Measurements from ENCODE around the gene BZW2.

The BZW2 gene

DNA sequence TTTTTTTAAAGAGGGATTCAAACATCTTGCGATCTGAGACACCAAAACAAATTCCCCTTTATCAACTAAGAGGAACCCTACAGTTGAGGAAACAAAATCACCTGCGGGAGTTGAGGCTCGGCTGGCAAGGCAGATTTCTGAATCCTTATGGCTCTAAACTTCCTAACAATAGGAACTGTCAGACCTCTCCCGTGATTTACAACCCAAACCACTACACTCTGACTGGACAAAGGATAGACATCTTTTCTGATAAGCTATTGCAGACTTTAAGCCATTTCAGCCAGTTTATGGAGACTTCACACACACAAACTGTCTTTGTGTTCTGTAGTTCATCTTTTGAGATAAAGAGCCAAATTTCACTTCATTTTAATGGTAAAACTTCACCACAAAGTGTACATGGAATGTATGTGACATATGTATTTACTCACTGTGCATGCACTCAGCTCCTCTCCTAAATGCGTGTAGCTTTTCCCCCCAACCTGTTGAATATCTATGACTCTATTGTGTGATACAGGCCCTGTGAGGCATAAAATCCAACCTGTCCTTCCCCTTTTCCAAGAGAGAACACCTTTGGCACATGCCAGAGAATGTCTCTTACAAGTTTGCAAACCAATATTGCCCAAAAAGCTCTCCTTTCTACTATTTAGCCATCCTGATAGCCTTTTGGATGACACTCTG is 92.2 kb downstream of the BZW2 start:
- in situ Hi-C loops (cut with MboI; ENCODE audit: low pct_unique_long_range_greater_than_20kb, low sequenced_read_pairs), result no loop called here
- DNase-seq, result no peak

- peak; percentile 24 for DNase-seq
- in situ Hi-C loops (cut with MboI; ENCODE audit: low pct_unique_long_range_greater_than_20kb, low sequenced_read_pairs), result no loop called here
These were observed 94.1 kb downstream of the BZW2 start for GRCh38 chr7:16739863-16740622.

DNA sequence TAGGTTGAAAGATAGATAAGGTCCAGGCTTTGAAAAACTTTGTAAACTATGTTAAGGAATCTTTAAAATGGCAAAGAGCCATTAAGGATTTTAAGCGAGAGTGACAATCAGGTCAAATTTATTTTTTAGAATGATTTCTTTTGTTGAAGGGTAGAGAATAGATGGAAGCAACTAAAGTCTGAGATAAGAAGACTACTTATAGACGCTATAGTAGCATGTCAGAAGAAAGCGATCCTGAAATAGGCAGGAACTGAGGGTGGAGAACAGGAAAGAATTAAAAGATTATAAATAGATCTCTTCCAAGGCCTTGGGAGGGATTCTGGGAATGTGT is 94.6 kb downstream of the BZW2 start:
- in situ Hi-C loops (cut with MboI; ENCODE audit: low pct_unique_long_range_greater_than_20kb, low sequenced_read_pairs), result no loop called here
- no peak for DNase-seq

GRCh38 chr7:16740996-16741395 is 95.0 kb downstream of the BZW2 start:
- in situ Hi-C loops (cut with MboI; ENCODE audit: low pct_unique_long_range_greater_than_20kb, low sequenced_read_pairs), result no loop called here
- DNase-seq, result no peak

DNA sequence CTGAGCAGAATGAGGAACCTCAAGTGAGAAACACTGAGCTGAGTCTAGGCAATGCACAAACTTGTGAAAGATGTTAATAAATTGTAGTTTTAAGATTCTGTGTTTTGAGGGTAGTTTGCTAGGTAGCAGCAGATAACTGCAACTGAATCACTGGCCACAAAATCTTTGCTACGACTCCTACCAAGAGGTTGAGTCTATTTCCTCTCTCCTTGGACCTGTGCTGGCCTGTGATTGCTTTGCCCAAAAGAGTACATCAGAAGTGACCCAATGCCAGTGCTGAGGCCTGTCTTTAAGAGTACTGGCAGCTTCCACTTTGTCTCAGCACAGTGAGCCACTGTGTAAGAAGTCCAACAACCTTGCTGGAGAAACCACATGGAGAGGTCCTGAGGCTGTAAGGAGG is 95.7 kb downstream of the BZW2 start:
- in situ Hi-C loops (cut with MboI; ENCODE audit: low pct_unique_long_range_greater_than_20kb, low sequenced_read_pairs), result no loop called here

GRCh38 chr7:16742547-16742946 is 96.6 kb downstream of the BZW2 start:
- DNase-seq, result no peak
- in situ Hi-C loops (cut with MboI; ENCODE audit: low pct_unique_long_range_greater_than_20kb, low sequenced_read_pairs), result no loop called here

More for the DNA sequence above, 95.7 kb downstream of the BZW2 start:
- DNase-seq, result no peak

DNA sequence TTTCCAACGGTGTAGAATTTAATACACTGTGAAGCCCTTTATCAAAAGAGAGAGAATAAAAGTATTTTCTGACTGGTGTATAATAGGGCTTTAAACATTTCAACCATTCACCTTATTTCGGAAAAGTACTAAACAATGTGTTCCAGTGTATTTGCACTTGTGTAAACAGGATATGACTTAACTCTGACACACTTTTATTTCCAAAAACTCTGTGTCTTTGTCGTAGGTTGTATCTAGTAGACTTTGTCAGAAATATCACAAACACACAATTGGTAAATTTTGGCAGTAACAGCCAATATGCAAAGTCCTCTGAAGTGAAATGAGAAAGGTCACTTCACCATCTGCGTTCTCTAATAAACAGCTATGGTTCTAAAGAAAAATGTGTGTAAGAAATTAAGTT is 97.3 kb downstream of the BZW2 start:
- DNase-seq, result no peak

GRCh38 chr7:16744518-16745250 is 98.7 kb downstream of the BZW2 start:
- in situ Hi-C loops (cut with MboI; ENCODE audit: low pct_unique_long_range_greater_than_20kb, low sequenced_read_pairs), result no loop called here
- DNase-seq, result peak; percentile 34

More for the DNA sequence above, 97.3 kb downstream of the BZW2 start:
- in situ Hi-C loops (cut with MboI; ENCODE audit: low pct_unique_long_range_greater_than_20kb, low sequenced_read_pairs), result no loop called here

DNA sequence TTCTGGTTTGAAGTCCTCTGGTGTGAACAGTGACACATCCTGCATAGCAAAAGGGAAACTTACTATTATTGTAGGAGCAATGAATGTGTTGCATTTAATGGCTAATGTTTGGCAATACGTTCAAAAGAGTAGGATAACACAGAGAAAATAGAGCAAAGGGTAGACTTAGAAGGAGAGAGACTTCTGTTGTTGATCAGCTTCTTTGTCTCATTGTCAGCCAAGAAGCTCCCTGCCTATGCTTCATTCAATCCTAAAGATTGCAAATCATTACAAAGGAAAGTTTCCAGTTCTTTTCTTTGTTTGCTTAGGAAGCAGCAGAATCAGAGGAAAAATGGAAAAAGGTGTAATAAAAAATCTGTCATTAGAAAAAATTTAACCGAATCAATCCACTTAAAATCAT is 99.7 kb downstream of the BZW2 start:
- in situ Hi-C loops (cut with MboI; ENCODE audit: low pct_unique_long_range_greater_than_20kb, low sequenced_read_pairs), result no loop called here
- no peak for DNase-seq

DNA sequence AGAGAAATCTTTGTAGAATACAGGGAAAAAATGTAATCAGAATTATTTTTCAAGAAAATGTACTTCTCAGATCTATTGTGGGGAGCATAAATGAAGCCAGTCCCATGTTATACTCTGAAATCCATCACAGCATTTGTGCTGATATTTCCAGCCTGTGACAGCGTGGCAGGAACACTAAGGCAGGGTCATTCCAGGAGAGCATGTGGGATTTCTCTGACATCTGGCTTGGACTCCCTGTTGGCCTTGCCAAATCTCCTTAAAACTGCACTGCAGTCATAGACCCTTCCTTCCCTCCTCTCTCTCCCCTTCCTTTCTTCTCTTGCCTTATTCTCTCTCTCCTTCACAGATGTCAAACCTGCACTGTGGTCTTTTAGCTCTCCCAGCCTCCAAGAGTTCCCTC is 101.1 kb downstream of the BZW2 start:
- in situ Hi-C loops (cut with MboI; ENCODE audit: low pct_unique_long_range_greater_than_20kb, low sequenced_read_pairs), result no loop called here

DNA sequence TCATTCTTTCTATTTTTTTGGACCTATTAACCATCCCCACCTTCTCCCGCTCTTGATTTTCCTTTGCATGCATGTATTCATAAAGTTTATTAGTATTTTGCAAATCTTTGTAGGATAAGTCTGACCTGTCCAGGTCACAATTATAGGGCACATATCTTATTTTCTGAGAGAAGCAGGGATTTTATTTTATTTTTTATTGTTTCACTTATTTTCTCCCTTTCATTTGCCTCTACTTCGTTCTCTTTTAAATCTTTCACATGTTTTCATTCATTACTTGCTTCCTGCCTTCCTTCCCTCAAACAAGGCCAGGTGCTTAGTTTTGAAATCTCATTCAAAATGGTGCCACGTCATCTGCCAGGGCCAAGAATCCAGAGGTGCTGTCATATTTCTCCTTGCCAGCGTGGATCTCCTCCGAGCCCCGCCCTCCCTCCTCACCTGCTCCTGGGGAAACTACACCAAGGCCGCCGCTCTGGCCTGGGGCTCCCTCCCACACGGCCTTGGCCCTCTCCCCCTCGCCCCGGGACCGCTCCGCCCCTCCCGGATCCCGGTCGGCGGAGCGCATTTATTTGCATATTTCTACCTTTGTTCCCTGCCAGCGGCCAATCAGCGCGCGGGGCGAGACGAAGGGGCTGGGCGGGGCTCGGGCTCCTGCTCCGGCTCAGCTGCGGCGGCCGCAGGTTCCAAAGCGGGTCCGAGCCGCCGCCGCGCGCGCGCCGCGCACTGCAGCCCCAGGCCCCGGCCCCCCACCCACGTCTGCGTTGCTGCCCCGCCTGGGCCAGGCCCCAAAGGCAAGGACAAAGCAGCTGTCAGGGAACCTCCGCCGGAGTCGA is 107.3 kb downstream of the BZW2 start, which contains the start of gene TSPAN13:
Gene TSPAN13, plus strand, starts transcription at position 654 of the 830 bp plus-strand sequence. CDS start 213 bp downstream, outside the sequence.
- in situ Hi-C loops (cut with MboI; ENCODE audit: low pct_unique_long_range_greater_than_20kb, low sequenced_read_pairs), result no loop called here

More for the DNA sequence above, 101.1 kb downstream of the BZW2 start:
- no peak for DNase-seq

GRCh38 chr7:16753932-16754855 is 108.2 kb downstream of the BZW2 start:
- in situ Hi-C loops (cut with MboI; ENCODE audit: low pct_unique_long_range_greater_than_20kb, low sequenced_read_pairs), result no loop called here
- peak; percentile 69 for DNase-seq

More for the DNA sequence above, 107.3 kb downstream of the BZW2 start, which contains the start of gene TSPAN13:
- DNase-seq, result peak; percentile 89

DNA sequence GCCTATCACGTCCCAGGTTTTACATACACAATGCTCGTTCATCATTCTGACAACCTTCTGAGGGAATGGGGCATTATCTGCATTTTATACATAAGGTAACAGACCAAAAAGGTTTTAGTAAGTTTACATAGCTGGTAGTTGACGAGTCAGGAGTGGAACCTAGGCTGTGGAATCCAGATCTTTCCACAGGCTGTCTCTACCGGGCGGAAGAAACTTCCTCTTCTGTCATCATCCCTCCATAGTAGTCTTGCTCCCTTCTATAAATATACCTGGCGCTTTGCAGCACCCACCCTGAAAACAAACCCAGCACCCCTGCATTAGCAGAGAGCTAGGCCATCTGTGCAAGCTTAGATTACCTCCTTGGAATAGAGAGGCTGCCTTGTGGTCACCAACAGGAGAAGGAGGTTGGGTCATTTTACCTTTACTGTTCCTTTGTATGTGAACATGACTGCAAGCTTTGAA is 108.9 kb downstream of the BZW2 start:
- in situ Hi-C loops (cut with MboI; ENCODE audit: low pct_unique_long_range_greater_than_20kb, low sequenced_read_pairs), result no loop called here

DNA sequence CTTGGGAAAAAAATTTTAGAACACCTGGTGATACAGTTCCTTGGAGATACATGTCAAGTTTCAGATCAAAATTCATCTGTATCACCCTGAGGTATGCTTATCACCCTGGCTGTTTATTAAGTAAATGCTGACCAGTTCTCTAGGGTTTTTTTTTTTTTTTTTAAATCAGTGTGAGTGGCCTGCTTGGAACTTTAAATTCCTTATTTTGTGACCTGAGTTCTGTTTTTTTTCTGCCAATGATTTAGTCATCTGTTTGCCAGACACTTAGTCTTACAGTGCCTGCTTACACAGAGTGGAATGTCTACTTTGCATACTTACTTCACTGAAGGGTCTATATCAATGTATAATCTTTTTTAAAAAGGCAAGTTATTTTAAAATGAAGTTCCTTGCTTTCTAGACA is 109.4 kb downstream of the BZW2 start:
- DNase-seq, result no peak
- in situ Hi-C loops (cut with MboI; ENCODE audit: low pct_unique_long_range_greater_than_20kb, low sequenced_read_pairs), result no loop called here

More for the DNA sequence above, 108.9 kb downstream of the BZW2 start:
- peak; percentile 56 for DNase-seq
